ENCODE measurements around the gene NIPA2. TPM values are rescaled to one million over a fixed set of nuclear protein-coding genes. Genes with fewer than 3 reads are reported as not detected.

Gene NIPA2
- total and polyA plus RNA-seq, 2 of the 8 experiments (the other 6 are each of a cell fraction or from before 2014, with no cell fraction given): 38.5 to 81.7 TPM

DNA sequence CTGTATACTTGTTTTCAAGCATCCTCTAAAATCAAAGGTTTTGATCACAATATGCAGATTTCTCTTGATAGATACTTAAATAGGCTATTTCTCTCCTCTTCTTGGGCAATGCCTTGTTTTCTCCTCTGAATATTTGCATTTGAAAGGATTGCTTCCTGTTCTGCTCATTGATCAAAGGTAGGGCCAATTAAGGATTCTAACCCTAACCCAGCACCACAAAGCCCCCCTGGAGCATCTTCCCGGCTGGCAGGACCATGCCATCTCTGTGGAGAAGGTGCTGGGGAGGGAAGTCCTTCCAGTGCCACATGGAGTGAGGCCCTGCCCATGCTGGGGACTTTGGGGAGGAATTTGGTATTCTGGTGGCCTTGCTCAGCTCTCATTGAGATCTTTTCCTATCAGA is 11.3 kb upstream of the NIPA2 start (continued):
- TF ChIP-seq, protein P1, sequence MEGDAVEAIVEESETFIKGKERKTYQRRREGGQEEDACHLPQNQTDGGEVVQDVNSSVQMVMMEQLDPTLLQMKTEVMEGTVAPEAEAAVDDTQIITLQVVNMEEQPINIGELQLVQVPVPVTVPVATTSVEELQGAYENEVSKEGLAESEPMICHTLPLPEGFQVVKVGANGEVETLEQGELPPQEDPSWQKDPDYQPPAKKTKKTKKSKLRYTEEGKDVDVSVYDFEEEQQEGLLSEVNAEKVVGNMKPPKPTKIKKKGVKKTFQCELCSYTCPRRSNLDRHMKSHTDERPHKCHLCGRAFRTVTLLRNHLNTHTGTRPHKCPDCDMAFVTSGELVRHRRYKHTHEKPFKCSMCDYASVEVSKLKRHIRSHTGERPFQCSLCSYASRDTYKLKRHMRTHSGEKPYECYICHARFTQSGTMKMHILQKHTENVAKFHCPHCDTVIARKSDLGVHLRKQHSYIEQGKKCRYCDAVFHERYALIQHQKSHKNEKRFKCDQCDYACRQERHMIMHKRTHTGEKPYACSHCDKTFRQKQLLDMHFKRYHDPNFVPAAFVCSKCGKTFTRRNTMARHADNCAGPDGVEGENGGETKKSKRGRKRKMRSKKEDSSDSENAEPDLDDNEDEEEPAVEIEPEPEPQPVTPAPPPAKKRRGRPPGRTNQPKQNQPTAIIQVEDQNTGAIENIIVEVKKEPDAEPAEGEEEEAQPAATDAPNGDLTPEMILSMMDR (IDR thresholded peaks at IDR 0.05; ENCODE audit: control extremely low read depth in 1 of 3, insufficient read depth in 1 of 3, low read depth in 1 of 3, low read length in 3 of 3): no peak
- TF ChIP-seq JUND (IDR thresholded peaks at IDR 0.05; ENCODE audit: low read length) (no peak), POLR2A (IDR thresholded peaks at IDR 0.05; ENCODE audit: control extremely low read depth in 1 of 2, low read depth in 2 of 2, low read length in 2 of 2) (no peak), CTBP2 (IDR thresholded peaks at IDR 0.05; ENCODE audit: borderline replicate concordance, insufficient read depth, insufficient read length, low read length) (peak; percentile 88), RBBP5 (IDR thresholded peaks at IDR 0.05; ENCODE audit: borderline replicate concordance, low read depth, low read length) (no peak), BRCA1 (IDR thresholded peaks at IDR 0.05; ENCODE audit: low read depth, low read length) (no peak), POLR2AphosphoS5 (IDR thresholded peaks at IDR 0.05; ENCODE audit: low read depth, low read length) (no peak), FOSL1 (IDR thresholded peaks at IDR 0.05; ENCODE audit: insufficient read depth, low read depth, low read length) (no peak), HDAC2 (IDR thresholded peaks at IDR 0.05; ENCODE audit: borderline replicate concordance in 1 of 2, low read depth in 2 of 2, low read length in 2 of 2) (peak in 1 of 2 experiments; percentile 60; a peak in 1 of 4 replicates), SIN3A (conservative IDR thresholded peaks at IDR 0.05 in 1 of 2, IDR thresholded peaks at IDR 0.05 in 1 of 2; ENCODE audit: low read depth in 1 of 2, low read length in 2 of 2) (no peak), POU5F1 (IDR thresholded peaks at IDR 0.05; ENCODE audit: low read depth, low read length) (peak; percentile 92; the same call in 1 of the 2 replicates), RFX5 (IDR thresholded peaks at IDR 0.05; ENCODE audit: borderline replicate concordance, low read depth, low read length) (no peak), EP300 (IDR thresholded peaks at IDR 0.05; ENCODE audit: borderline replicate concordance in 1 of 2, low read depth in 2 of 2, low read length in 2 of 2) (peak in 1 of 2 experiments; percentile 14; a peak in 1 of 3 replicates), SP2 (IDR thresholded peaks at IDR 0.05; ENCODE audit: low read length) (no peak), JUN (IDR thresholded peaks at IDR 0.05; ENCODE audit: low read depth, low read length) (no peak), TAF7 (optimal IDR thresholded peaks at IDR 0.05; ENCODE audit: borderline replicate concordance, low read depth, low read length) (no peak), BCL11A (IDR thresholded peaks at IDR 0.05; ENCODE audit: low read depth in 2 of 2, low read length in 2 of 2) (no peak), MAFK (IDR thresholded peaks at IDR 0.05; ENCODE audit: low read depth, low read length) (no peak), NRF1 (IDR thresholded peaks at IDR 0.05; ENCODE audit: low read depth, low read length) (no peak), SIRT6 (IDR thresholded peaks at IDR 0.05; ENCODE audit: low read length) (no peak), HDAC6 (IDR thresholded peaks at IDR 0.05; ENCODE audit: low read depth, low read length) (no peak), KDM1A (IDR thresholded peaks at IDR 0.05; ENCODE audit: borderline replicate concordance, low read length) (no peak), GTF2F1 (IDR thresholded peaks at IDR 0.05; ENCODE audit: borderline replicate concordance, low read depth, low read length) (no peak)

Data from H1 (cell line).